H9 (cell line): Measurements from ENCODE around the gene SLC22A31. TPM values are rescaled to one million over a fixed set of nuclear protein-coding genes. Genes with fewer than 3 reads are reported as not detected.
A peak's percentile ranks its signal among the peaks of the same experiment; 100 is the strongest.

Experiments
- DNase-seq: peaks from one replicate; pipeline ENCODE4 v3.0.0-alpha.2; 2017
- H2AFZ ChIP-seq: one replicate; pipeline ENCODE4 v1.6.1; 2013; ENCODE audit warnings: mild to moderate bottlenecking, low read length, control low read depth, moderate library complexity
- H2AK5ac ChIP-seq: 2 replicates; pipeline ENCODE4 v1.6.1; 2013; ENCODE audit warnings: low read length, control low read depth, mixed read lengths; ENCODE audit not compliant: insufficient read length
- H2BK120ac ChIP-seq: one replicate; pipeline ENCODE4 v1.6.1; 2013; ENCODE audit warnings: low read depth, mild to moderate bottlenecking, low read length, control low read depth, inconsistent platforms; ENCODE audit not compliant: poor library complexity, severe bottlenecking
- H2BK12ac ChIP-seq: 2 replicates; pipeline ENCODE4 v1.6.1; 2013; ENCODE audit warnings: low read length, control low read depth, mixed read lengths, low read depth; ENCODE audit not compliant: insufficient read length
- H2BK15ac ChIP-seq: 2 replicates; pipeline ENCODE4 v1.6.1; 2013; ENCODE audit warnings: low read depth, low read length, control low read depth
- H2BK20ac ChIP-seq: one replicate; pipeline ENCODE4 v1.6.1; 2013; ENCODE audit warnings: low read depth, mild to moderate bottlenecking, low read length, control low read depth, inconsistent platforms; ENCODE audit not compliant: poor library complexity, severe bottlenecking
- H2BK5ac ChIP-seq: 2 replicates; pipeline ENCODE4 v1.6.1; 2013; ENCODE audit warnings: low read length, control low read depth, mixed read lengths; ENCODE audit not compliant: insufficient read length
- H3K14ac ChIP-seq: 2 replicates; pipeline ENCODE4 v1.6.1; 2013; ENCODE audit warnings: low read length, control low read depth; ENCODE audit not compliant: insufficient read depth
- H3K18ac ChIP-seq: 2 replicates; pipeline ENCODE4 v1.6.1; 2013; ENCODE audit warnings: low read depth, mild to moderate bottlenecking, mixed read lengths, low read length, control low read depth; ENCODE audit not compliant: insufficient read length
- H3K23ac ChIP-seq: 2 replicates; pipeline ENCODE4 v1.6.1; 2013; ENCODE audit warnings: low read length, control low read depth, mixed read lengths, low read depth; ENCODE audit not compliant: insufficient read length
- H3K23me2 ChIP-seq: 2 replicates; pipeline ENCODE4 v1.6.1; 2013; ENCODE audit warnings: low read depth, mild to moderate bottlenecking, mixed read lengths, low read length, control low read depth; ENCODE audit not compliant: insufficient read length, poor library complexity, severe bottlenecking
- H3K27ac ChIP-seq: 2 replicates; pipeline ENCODE4 v1.5.1; 2013; ENCODE audit warnings: low read length, control low read depth, mixed read lengths, low read depth; ENCODE audit not compliant: insufficient read length
- H3K27me3 ChIP-seq: 2 replicates; pipeline ENCODE4 v1.6.1; 2013; ENCODE audit warnings: low read length, control low read depth, inconsistent platforms; ENCODE audit not compliant: insufficient read depth
- H3K4ac ChIP-seq: 2 replicates; pipeline ENCODE4 v1.6.1; 2013; ENCODE audit warnings: low read depth, mild to moderate bottlenecking, control low read depth, inconsistent platforms, low read length, moderate library complexity
- H3K4me1 ChIP-seq: 2 replicates; pipeline ENCODE4 v1.6.1; 2013; ENCODE audit warnings: low read length, control low read depth, inconsistent platforms; ENCODE audit not compliant: insufficient read depth
- H3K4me2 ChIP-seq: 2 replicates; pipeline ENCODE4 v1.6.1; 2013; ENCODE audit warnings: low read length, control low read depth, mixed read lengths; ENCODE audit not compliant: insufficient read length, insufficient read depth
- H3K56ac ChIP-seq: 2 replicates; pipeline ENCODE4 v1.6.1; 2013; ENCODE audit warnings: low read depth, mild to moderate bottlenecking, mixed read lengths, low read length, control low read depth; ENCODE audit not compliant: insufficient read length
- H3K79me1 ChIP-seq: 2 replicates; pipeline ENCODE4 v1.6.1; 2013; ENCODE audit warnings: low read depth, mild to moderate bottlenecking, moderate library complexity, low read length, control low read depth, inconsistent platforms; ENCODE audit not compliant: insufficient read depth, poor library complexity, severe bottlenecking
- H3K79me2 ChIP-seq: 2 replicates; pipeline ENCODE4 v1.6.1; 2013; ENCODE audit warnings: low read length, control low read depth, inconsistent platforms; ENCODE audit not compliant: insufficient read depth
- H3K9ac ChIP-seq: 2 replicates; pipeline ENCODE4 v1.6.1; 2013; ENCODE audit warnings: low read length, control low read depth, mixed read lengths; ENCODE audit not compliant: insufficient read length; ENCODE audit errors: extremely low read depth
- H3K9me3 ChIP-seq: one replicate; pipeline ENCODE4 v1.6.1; 2013; ENCODE audit warnings: low read depth, low read length, inconsistent platforms; ENCODE audit not compliant: control insufficient read depth
- H3T11ph ChIP-seq: one replicate; pipeline ENCODE4 v1.6.1; 2013; ENCODE audit warnings: mild to moderate bottlenecking, low read length, control low read depth, inconsistent platforms
- H4K20me1 ChIP-seq: one replicate; pipeline ENCODE4 v1.6.1; 2013; ENCODE audit not compliant: control insufficient read depth, insufficient read length, insufficient read depth
- H4K5ac ChIP-seq: 2 replicates; pipeline ENCODE4 v1.6.1; 2013; ENCODE audit warnings: low read depth, mild to moderate bottlenecking, mixed read lengths, low read length, control low read depth; ENCODE audit not compliant: insufficient read length
- H4K8ac ChIP-seq: replicated peaks from 2 replicates; pipeline ENCODE4 v1.6.1; 2013; ENCODE audit warnings: low read length, control low read depth, mixed read lengths, low read depth; ENCODE audit not compliant: insufficient read length
- H4K91ac ChIP-seq: 2 replicates; pipeline ENCODE4 v1.6.1; 2013; ENCODE audit warnings: low read depth, mild to moderate bottlenecking, moderate library complexity, mixed read lengths, low read length, control low read depth; ENCODE audit not compliant: insufficient read length
- H3K27ac Mint-ChIP-seq, 3 experiments: 2 replicates in 2 of 3; 3 replicates in 1 of 3; pipeline ENCODE4 v1.8.0; 2020 to 2021; ENCODE audit warnings: mixed read lengths in 3 of 3, mild to moderate bottlenecking in 1 of 3, moderate library complexity in 1 of 3
- H3K27me3 Mint-ChIP-seq: 2 replicates; pipeline ENCODE4 v1.8.0; 2021; ENCODE audit warnings: low read depth, mild to moderate bottlenecking, moderate library complexity, mixed read lengths
- H3K36me3 Mint-ChIP-seq, 3 experiments: 2 replicates in 2 of 3; 3 replicates in 1 of 3; pipeline ENCODE4 v1.8.0; 2020 to 2021; ENCODE audit warnings: low read depth in 3 of 3, mixed read lengths in 3 of 3; ENCODE audit not compliant: insufficient read depth in 1 of 3
- H3K4me1 Mint-ChIP-seq, 2 experiments: 2 replicates each; pipeline ENCODE4 v1.8.0; 2020; ENCODE audit warnings: mixed read lengths in 2 of 2
- H3K4me3 Mint-ChIP-seq, 2 experiments: 2 replicates in 1 of 2; 3 replicates in 1 of 2; pipeline ENCODE4 v1.8.0; 2020 to 2021; ENCODE audit warnings: mild to moderate bottlenecking in 2 of 2, mixed read lengths in 2 of 2, moderate library complexity in 1 of 2
- H3K9me3 Mint-ChIP-seq, 2 experiments: 2 replicates in 1 of 2; 3 replicates in 1 of 2; pipeline ENCODE4 v1.8.0; 2020; ENCODE audit warnings: mild to moderate bottlenecking in 2 of 2, mixed read lengths in 2 of 2, moderate library complexity in 1 of 2
- WGBS: extraction: QIAGEN DNeasy Blood & Tissue Kit; methylation state at CpG from one replicate; pipeline ENCODE4 v1.1.7; 2013; ENCODE audit warnings: missing lambda C conversion rate, low lambda C conversion rate, mixed read lengths; ENCODE audit not compliant: insufficient read length; ENCODE audit errors: extremely low coverage; 5-methylcytosine and 5-hydroxymethylcytosine counted together
- total RNA-seq: library from RNA; stranded (reverse); gene quantifications from 2 replicates; pipeline ENCODE4 v1.2.1, GENCODE V29; 2021
- TF ChIP-seq, protein P1 (sequence below): fragments of 200-600 bp; sonication (generic); conservative IDR thresholded peaks from 3 replicates; pipeline ENCODE4 v1.8.0; 2021; ENCODE audit warnings: antibody characterized with exemption, mild to moderate bottlenecking

SLC22A31 gene
- total RNA-seq, 1 experiment from 2014 or later = 7.7 TPM

DNA sequence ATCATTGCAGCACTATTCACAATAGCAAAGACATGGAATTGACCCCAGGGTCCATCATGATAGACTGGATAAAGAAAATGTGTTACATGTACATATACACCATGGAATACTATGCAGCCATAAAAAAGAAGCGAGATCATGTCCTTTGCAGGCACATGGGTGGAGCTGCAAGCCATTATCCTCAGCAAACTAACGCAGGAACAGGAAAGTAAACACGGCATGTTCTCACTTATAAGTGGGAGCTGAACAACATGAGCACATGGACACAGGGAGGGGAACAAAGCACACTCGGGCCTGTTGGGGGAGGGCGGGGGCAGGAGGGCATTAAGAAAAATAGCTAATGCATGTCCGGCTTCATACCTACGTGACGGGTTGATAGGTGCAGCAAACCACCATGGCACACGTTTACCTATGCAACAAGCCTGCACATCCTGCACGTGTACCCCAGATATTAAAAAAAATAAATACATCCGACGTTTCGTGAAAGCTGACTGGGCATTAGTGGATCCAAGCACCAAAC lies 46.1 kb upstream of the SLC22A31 start:
- no peak overlapping the region for H3K56ac ChIP-seq
- no peak overlapping the region for H4K8ac ChIP-seq
- H3K9ac ChIP-seq = no peak overlapping the region
- H4K91ac ChIP-seq = no peak overlapping the region
- H2BK5ac ChIP-seq = no peak overlapping the region
- no peak overlapping the region for H3K18ac ChIP-seq
- no CpG with 5 or more reads among the region's 13 CpGs for WGBS
- no peaks in the 10 kb centered on the region for H4K20me1 ChIP-seq
- no peaks in the 10 kb centered on the region for H3K27me3 ChIP-seq
- no peak overlapping the region for H3K14ac ChIP-seq
- Mint-ChIP-seq H3K4me3 (peak overlapping the region; percentile 66 to 79), H3K27me3 (peaks cover 24% of the 10 kb centered on the region), H3K9me3 (peaks cover 2 to 3% of the 10 kb centered on the region in 2 experiments; a peak in 2 of 5 replicates), H3K27ac (no peak overlapping the region), H3K4me1 (peaks cover 3% of the 10 kb centered on the region in 2 experiments; a peak in 2 of 4 replicates), H3K36me3 (peaks cover 0 to 7% (median 0%) of the 10 kb centered on the region in 3 experiments; a peak in 2 of 7 replicates)
- no peaks in the 10 kb centered on the region for H3K79me2 ChIP-seq
- no peak overlapping the region for H3T11ph ChIP-seq
- no peaks in the 10 kb centered on the region for H3K79me1 ChIP-seq
- H3K9me3 ChIP-seq = no peaks in the 10 kb centered on the region
- no peak overlapping the region for H2AFZ ChIP-seq
- DNase-seq = no peak
- no peak overlapping the region for H3K27ac ChIP-seq
- H4K5ac ChIP-seq = no peak overlapping the region
- H3K4me1 ChIP-seq = no peaks in the 10 kb centered on the region
- no peak overlapping the region for H2AK5ac ChIP-seq
- H3K4ac ChIP-seq = no peak overlapping the region
- peak overlapping the region; percentile 29 for H3K4me2 ChIP-seq
- H3K23ac ChIP-seq = no peak overlapping the region
- H2BK120ac ChIP-seq = no peak overlapping the region
- H2BK12ac ChIP-seq = no peak overlapping the region
- H2BK15ac ChIP-seq = no peak overlapping the region
- TF ChIP-seq, protein P1, sequence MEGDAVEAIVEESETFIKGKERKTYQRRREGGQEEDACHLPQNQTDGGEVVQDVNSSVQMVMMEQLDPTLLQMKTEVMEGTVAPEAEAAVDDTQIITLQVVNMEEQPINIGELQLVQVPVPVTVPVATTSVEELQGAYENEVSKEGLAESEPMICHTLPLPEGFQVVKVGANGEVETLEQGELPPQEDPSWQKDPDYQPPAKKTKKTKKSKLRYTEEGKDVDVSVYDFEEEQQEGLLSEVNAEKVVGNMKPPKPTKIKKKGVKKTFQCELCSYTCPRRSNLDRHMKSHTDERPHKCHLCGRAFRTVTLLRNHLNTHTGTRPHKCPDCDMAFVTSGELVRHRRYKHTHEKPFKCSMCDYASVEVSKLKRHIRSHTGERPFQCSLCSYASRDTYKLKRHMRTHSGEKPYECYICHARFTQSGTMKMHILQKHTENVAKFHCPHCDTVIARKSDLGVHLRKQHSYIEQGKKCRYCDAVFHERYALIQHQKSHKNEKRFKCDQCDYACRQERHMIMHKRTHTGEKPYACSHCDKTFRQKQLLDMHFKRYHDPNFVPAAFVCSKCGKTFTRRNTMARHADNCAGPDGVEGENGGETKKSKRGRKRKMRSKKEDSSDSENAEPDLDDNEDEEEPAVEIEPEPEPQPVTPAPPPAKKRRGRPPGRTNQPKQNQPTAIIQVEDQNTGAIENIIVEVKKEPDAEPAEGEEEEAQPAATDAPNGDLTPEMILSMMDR = no peak
- peaks cover 7% of the 10 kb centered on the region for H3K23me2 ChIP-seq
- no peak overlapping the region for H2BK20ac ChIP-seq
